HepG2 (cell line): ENCODE measurements around the gene TTK. TPM values are rescaled to one million over a fixed set of nuclear protein-coding genes. Genes with fewer than 3 reads are reported as not detected.

Experiments
- polyA plus RNA-seq, 8 experiments: library from polyadenylated mRNA; depleted of rRNA in 3 of 8; stranded (reverse) in 7 of 8; unstranded in 1 of 8; fragments of >200 nt; fragmentation: Illumina TruSeq in 4 of 8; extraction: Trizol in 4 of 8; gene quantifications; 2 replicates each; pipeline versions ENCODE4 v1.2.1 to v1.2.3, GENCODE V29; 2011 to 2016; ENCODE audit warnings: low read depth in 4 of 8, missing spikeins in 1 of 8, mixed read lengths in 1 of 8; ENCODE audit not compliant: insufficient read depth in 1 of 8
- total RNA-seq, 5 experiments: library from RNA; depleted of rRNA; stranded (reverse); fragments of >200 nt; fragmentation: Illumina TruSeq; extraction: Trizol; gene quantifications; 2 replicates each; pipeline ENCODE4 v1.2.3, GENCODE V29; 2016; ENCODE audit warnings: low read depth in 1 of 5

TTK gene
- total and polyA plus RNA-seq, 2 of the 13 experiments (the other 11 are each of a cell fraction or from before 2014, with no cell fraction given): 8.6 to 33.2 TPM

Other genes starting within 250 kb of the TTK start
- gene ELOVL4, start 57.1 kb upstream of the TTK start, total RNA-seq (2016; rRNA removed; fragmentation: Illumina TruSeq; extraction: Trizol): 0.04 TPM in 1 of 2 replicates, not detected in the other
- gene ELOVL4, start 57.1 kb upstream of the TTK start, polyA plus RNA-seq (2011; rRNA removed): not detected in 2 replicates
- 13.6 and 17.0 TPM in 2 replicates for gene BCKDHB, start 102.0 kb downstream of the TTK start, total RNA-seq (2016; rRNA removed; fragmentation: Illumina TruSeq; extraction: Trizol)
- 7.1 and 10.8 TPM in 2 replicates for gene BCKDHB, start 102.0 kb downstream of the TTK start, polyA plus RNA-seq (2011; rRNA removed)